Left ventricle myocardium inferior (tissue), 1 donor: ENCODE measurements around the gene KIF1C. TPM values are rescaled to one million over a fixed set of nuclear protein-coding genes. Genes with fewer than 3 reads are reported as not detected.
A peak's percentile ranks its signal among the peaks of the same experiment; 100 is the strongest.

Experiments
- DNase-seq: peaks from one replicate; pipeline ENCODE4 v3.0.0-alpha.2; 2020
- H3K27ac ChIP-seq: fragments of 200-600 bp; replicated peaks from 2 replicates; pipeline ENCODE4 v1.8.0; 2021
- H3K27me3 ChIP-seq: fragments of 200-600 bp; 2 replicates; pipeline ENCODE4 v1.8.0; 2021; ENCODE audit warnings: low read depth
- H3K36me3 ChIP-seq: fragments of 200-600 bp; 2 replicates; pipeline ENCODE4 v1.8.0; 2021
- H3K4me1 ChIP-seq: fragments of 200-600 bp; 2 replicates; pipeline ENCODE4 v1.8.0; 2021
- H3K4me3 ChIP-seq: fragments of 200-600 bp; 2 replicates; pipeline ENCODE4 v1.8.0; 2021; ENCODE audit warnings: mild to moderate bottlenecking, moderate library complexity
- H3K9me3 ChIP-seq: fragments of 200-600 bp; replicated peaks from 2 replicates; pipeline ENCODE4 v1.8.0; 2021
- intact Hi-C: fragments of 100-400 bp; cut with micrococcal nuclease; formaldehyde crosslinking; loops from one replicate; pipeline ENCODE4 v1.11.0; 2022
- total RNA-seq: library from RNA; stranded (reverse); fragmentation: NEBNext Ultra II Directional; extraction: Animal tissue kit (Norgen Biotek cat#: 25700); gene quantifications from one replicate; pipeline ENCODE4 v1.2.1, GENCODE V29; 2021
- TF ChIP-seq, protein P1 (sequence below): fragments of 200-600 bp; IDR thresholded peaks from 2 replicates; pipeline ENCODE4 v1.8.0; 2021; ENCODE audit warnings: antibody characterized with exemption, mild to moderate bottlenecking, borderline replicate concordance
- donor health status: DM: no; HTN: yes; CAD: no; lungs with severe emphysema.

Gene KIF1C
- total RNA-seq, 1 donor from 2014 or later = 686 TPM

GRCh38 chr17:4970273-4970672 is 27.5 kb upstream of the KIF1C start:
- peaks cover 30% of the 10 kb centered on the region for H3K36me3 ChIP-seq

DNA sequence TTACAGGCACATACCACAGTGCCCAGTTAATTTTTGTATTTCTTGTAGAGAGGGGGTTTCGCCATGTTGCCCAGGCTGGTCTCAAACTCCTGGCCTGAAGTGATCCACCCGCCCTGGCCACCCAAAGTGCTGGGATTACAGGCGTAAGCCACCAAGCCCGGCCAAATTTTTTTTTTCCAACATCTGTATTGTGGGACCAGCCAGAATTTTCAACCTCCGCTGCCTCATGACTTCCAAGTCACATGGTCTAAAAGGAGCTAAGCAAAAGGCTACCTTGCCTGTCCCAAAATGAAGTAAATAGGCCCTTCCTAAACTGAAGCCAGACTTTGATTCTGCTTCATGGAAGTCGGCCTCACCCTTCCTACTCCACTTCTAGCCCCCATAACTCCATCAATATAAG is 25.9 kb upstream of the KIF1C start:
- Histone ChIP-seq H3K4me1 (peaks cover 68% of the 10 kb centered on the region), H3K4me3 (no peak overlapping the region), H3K27me3 (no peaks in the 10 kb centered on the region), H3K27ac (peak overlapping the region; percentile 80), H3K36me3 (peaks cover 42% of the 10 kb centered on the region), H3K9me3 (no peaks in the 10 kb centered on the region)
- DNase-seq = no peak
- TF ChIP-seq, protein P1, sequence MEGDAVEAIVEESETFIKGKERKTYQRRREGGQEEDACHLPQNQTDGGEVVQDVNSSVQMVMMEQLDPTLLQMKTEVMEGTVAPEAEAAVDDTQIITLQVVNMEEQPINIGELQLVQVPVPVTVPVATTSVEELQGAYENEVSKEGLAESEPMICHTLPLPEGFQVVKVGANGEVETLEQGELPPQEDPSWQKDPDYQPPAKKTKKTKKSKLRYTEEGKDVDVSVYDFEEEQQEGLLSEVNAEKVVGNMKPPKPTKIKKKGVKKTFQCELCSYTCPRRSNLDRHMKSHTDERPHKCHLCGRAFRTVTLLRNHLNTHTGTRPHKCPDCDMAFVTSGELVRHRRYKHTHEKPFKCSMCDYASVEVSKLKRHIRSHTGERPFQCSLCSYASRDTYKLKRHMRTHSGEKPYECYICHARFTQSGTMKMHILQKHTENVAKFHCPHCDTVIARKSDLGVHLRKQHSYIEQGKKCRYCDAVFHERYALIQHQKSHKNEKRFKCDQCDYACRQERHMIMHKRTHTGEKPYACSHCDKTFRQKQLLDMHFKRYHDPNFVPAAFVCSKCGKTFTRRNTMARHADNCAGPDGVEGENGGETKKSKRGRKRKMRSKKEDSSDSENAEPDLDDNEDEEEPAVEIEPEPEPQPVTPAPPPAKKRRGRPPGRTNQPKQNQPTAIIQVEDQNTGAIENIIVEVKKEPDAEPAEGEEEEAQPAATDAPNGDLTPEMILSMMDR = no peak
- intact Hi-C loops = no loop called here

More at GRCh38 chr17:4970273-4970672, 27.5 kb upstream of the KIF1C start:
- TF ChIP-seq, protein P1 = no peak
- H3K27ac ChIP-seq = peak overlapping the region; percentile 98
- intact Hi-C loops = no loop called here
- H3K4me1 ChIP-seq = peaks cover 75% of the 10 kb centered on the region
- no peak for DNase-seq
- H3K4me3 ChIP-seq = no peak overlapping the region
- no peaks in the 10 kb centered on the region for H3K9me3 ChIP-seq
- H3K27me3 ChIP-seq = no peaks in the 10 kb centered on the region

GRCh38 chr17:4972322-4972721 is 25.4 kb upstream of the KIF1C start:
- peaks cover 67% of the 10 kb centered on the region for H3K4me1 ChIP-seq
- intact Hi-C loops = no loop called here
- TF ChIP-seq, protein P1 = no peak
- no peaks in the 10 kb centered on the region for H3K9me3 ChIP-seq
- peaks cover 47% of the 10 kb centered on the region for H3K36me3 ChIP-seq
- no peaks in the 10 kb centered on the region for H3K27me3 ChIP-seq
- no peak for DNase-seq
- H3K27ac ChIP-seq = peak overlapping the region; percentile 80
- no peak overlapping the region for H3K4me3 ChIP-seq

DNA sequence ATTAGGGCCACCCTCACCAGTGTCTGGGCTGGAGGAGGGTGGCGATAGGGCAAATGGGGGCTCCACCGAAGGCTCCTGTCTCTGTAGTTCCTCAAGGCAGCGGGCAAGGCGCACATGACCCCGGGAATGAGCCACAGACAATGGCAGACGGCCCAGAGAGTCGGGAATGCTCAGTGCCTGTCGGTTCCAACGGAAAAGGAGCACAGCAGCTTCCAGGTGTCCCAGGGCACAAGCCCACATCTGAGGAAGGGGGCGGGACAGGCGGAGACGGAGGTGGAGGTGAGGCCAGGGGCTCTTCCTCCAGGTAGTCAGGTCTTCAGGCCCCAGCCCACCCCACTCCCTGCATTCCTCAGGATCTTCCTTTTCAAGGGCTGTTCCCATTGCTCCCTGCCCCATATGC is 25.0 kb upstream of the KIF1C start:
- Histone ChIP-seq H3K9me3 (no peaks in the 10 kb centered on the region), H3K27ac (peak overlapping the region; percentile 80), H3K4me3 (no peak overlapping the region), H3K27me3 (no peaks in the 10 kb centered on the region), H3K36me3 (peaks cover 51% of the 10 kb centered on the region), H3K4me1 (peaks cover 67% of the 10 kb centered on the region)
- TF ChIP-seq, protein P1 = no peak
- DNase-seq = no peak
- intact Hi-C loops = no loop called here

DNA sequence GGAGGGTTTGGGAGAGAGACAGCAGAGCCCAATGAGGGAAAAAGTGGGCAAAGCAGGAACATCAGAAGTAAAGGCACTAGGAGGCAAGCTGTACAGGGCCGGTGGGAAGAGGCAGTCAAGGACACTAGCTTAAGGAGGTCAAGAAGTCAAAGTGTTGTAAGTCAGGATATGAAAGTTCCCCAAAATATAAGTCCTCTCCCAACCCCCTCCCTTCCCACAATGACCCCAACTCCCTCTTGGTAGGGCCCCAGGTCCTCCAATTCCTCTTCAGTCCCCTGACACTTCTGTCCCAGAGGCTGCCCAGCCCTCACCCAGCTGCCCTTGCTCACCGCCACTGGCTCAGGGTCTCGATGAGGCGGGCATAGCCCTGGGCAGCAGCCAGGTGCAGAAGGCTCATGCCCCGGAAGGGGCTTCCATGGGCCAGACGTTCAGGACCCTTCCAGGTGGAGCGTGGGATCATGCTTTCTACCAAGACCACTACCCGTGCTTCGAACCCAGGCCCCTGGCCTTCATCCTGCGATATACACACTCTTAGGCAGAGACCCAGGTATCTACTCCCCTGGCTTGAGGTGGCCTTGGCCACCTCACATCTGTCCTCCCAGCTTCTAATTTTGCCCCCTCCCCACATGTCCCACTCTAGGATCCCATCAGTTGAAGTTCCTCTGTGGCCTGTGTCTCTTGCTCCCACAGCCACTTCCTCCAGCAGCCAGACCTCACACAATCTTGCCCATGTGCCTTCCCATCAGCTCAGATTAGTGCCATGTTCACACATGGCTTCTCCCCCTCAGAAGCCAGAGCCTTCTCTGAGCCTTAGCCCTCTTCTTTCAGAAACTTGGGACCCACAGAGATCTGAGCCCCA is 24.3 kb upstream of the KIF1C start:
- H3K4me1 ChIP-seq = peaks cover 61% of the 10 kb centered on the region
- intact Hi-C loops = no loop called here
- no peaks in the 10 kb centered on the region for H3K9me3 ChIP-seq
- H3K36me3 ChIP-seq = peaks cover 58% of the 10 kb centered on the region
- TF ChIP-seq, protein P1 = no peak
- H3K4me3 ChIP-seq = no peak overlapping the region
- H3K27me3 ChIP-seq = no peaks in the 10 kb centered on the region
- peak overlapping the region; percentile 80 for H3K27ac ChIP-seq
- no peak for DNase-seq
